OCI-LY3 (cell line): ENCODE measurements around the gene RGR.

Experiments used
- EZH2phosphoT487 ChIP-seq: fragments of 200-600 bp; shearing (Covaris generic); IDR thresholded peaks from 2 replicates; pipeline ENCODE4 v1.6.1; 2018; ENCODE audit warnings: antibody characterized with exemption, mixed run types, low read depth
- TF ChIP-seq, protein P1 (sequence below): fragments of 200-600, 300-600 bp; sonication (generic); IDR thresholded peaks from 2 replicates; pipeline ENCODE4 v1.5.1; 2014; ENCODE audit warnings: antibody characterized with exemption, low read length, low read depth

DNA sequence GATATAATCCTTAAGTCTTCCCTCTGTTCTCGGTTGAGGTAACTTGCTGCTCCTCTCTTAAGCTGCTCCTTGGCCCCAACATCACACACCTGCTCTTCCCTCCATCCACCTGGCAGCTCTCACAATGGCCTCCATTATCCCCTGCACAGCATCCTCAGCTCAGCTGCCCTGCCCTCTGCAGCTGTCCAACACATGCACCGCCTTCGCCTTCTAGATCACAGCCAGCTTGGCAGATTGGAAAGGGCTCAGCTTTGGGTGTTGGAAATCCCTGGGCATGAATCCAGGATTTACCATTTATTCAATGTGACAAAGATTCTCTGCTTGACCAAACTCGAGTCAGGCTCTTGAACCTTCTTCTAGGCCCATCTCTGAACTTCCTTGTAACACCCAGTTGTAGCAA is 20.6 kb downstream of the RGR start:
- TF ChIP-seq, protein P1, sequence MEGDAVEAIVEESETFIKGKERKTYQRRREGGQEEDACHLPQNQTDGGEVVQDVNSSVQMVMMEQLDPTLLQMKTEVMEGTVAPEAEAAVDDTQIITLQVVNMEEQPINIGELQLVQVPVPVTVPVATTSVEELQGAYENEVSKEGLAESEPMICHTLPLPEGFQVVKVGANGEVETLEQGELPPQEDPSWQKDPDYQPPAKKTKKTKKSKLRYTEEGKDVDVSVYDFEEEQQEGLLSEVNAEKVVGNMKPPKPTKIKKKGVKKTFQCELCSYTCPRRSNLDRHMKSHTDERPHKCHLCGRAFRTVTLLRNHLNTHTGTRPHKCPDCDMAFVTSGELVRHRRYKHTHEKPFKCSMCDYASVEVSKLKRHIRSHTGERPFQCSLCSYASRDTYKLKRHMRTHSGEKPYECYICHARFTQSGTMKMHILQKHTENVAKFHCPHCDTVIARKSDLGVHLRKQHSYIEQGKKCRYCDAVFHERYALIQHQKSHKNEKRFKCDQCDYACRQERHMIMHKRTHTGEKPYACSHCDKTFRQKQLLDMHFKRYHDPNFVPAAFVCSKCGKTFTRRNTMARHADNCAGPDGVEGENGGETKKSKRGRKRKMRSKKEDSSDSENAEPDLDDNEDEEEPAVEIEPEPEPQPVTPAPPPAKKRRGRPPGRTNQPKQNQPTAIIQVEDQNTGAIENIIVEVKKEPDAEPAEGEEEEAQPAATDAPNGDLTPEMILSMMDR, result no peak
- TF ChIP-seq EZH2phosphoT487, result no peak
